Tibial nerve (tissue), 3 donors: Measurements from ENCODE around the gene FRMPD2.

Experiments used
- POLR2A ChIP-seq, 2 donors: fragments of 450-650 bp; IDR thresholded peaks; one replicate each; pipeline ENCODE4 v1.6.1; 2017; ENCODE audit warnings: antibody characterized with exemption in 2 of 2, mild to moderate bottlenecking in 2 of 2, moderate library complexity in 2 of 2
- TF ChIP-seq, protein P1 (sequence below), 5 experiments: fragments of 200-600 bp in 3 of 5; fragments of 450-650 bp in 2 of 5; sonication (generic) in 3 of 5; IDR thresholded peaks; one replicate each; pipeline ENCODE4 v1.5.1; 2016 to 2019; ENCODE audit warnings: antibody characterized with exemption in 5 of 5, mild to moderate bottlenecking in 3 of 5, moderate library complexity in 2 of 5

DNA sequence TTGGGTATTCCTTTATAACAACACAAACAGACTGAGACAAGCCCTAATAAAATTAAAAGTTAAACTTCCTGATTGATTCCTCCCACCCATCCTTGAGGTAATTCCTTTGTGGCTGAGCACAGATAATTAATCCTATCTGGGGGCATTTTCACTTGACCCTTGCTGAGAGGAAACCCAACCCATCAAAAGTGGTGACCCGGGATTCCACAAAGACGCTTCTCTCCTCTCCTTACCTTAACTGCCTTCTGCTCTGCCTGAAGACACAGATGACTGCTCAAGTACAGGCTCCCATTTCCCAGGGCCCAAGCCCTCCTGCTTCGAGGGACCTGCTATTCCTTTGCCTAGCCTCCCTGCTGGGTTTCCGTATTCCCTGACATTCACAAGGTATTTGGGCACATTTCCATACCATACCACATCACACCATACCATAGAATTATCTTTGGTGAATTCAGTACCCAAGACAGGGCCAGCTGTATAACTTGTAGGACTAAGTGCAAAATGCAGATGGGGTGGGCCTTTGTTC, 22.1 kb upstream of the FRMPD2 start:
- TF ChIP-seq, protein P1, sequence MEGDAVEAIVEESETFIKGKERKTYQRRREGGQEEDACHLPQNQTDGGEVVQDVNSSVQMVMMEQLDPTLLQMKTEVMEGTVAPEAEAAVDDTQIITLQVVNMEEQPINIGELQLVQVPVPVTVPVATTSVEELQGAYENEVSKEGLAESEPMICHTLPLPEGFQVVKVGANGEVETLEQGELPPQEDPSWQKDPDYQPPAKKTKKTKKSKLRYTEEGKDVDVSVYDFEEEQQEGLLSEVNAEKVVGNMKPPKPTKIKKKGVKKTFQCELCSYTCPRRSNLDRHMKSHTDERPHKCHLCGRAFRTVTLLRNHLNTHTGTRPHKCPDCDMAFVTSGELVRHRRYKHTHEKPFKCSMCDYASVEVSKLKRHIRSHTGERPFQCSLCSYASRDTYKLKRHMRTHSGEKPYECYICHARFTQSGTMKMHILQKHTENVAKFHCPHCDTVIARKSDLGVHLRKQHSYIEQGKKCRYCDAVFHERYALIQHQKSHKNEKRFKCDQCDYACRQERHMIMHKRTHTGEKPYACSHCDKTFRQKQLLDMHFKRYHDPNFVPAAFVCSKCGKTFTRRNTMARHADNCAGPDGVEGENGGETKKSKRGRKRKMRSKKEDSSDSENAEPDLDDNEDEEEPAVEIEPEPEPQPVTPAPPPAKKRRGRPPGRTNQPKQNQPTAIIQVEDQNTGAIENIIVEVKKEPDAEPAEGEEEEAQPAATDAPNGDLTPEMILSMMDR (IDR thresholded peaks at IDR 0.05), result no peak
- no peak for TF ChIP-seq POLR2A (IDR thresholded peaks at IDR 0.05)
